Measurements from ENCODE around the gene ITPR3.

DNA sequence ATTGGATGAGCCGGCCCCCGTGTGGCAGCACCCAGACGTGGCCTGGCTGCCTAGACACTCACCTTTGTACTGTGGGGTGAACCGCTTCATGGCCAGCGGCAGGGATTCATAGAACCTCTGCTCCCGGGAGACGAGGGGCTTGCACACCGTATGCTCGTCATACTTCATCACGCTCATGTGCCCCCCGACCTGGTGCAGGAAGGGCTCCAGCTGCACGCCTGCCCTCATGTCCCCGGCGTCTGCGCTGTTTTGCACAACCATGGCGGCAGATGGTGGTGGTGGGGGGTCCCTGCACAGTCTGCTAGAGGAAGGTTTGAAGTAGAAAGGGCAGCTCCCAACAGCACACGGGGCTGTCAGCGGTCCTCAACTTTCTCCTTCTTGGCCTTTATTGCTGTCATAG, 114.1 kb downstream of the ITPR3 start:
- TF ChIP-seq JUND (IDR thresholded peaks at IDR 0.05) = no peak
- no peak for TF ChIP-seq CTCF (IDR thresholded peaks at IDR 0.05 in 2 of 3, conservative IDR thresholded peaks at IDR 0.05 in 1 of 3; ENCODE audit: borderline replicate concordance in 1 of 3, insufficient read depth in 1 of 3, low read depth in 2 of 3, low read length in 2 of 3)
- TF ChIP-seq ATF3 (IDR thresholded peaks at IDR 0.05) = no peak
- TF ChIP-seq POLR2AphosphoS5 (IDR thresholded peaks at IDR 0.05; ENCODE audit: low read depth, low read length) = no peak
- TF ChIP-seq RAD21 (IDR thresholded peaks at IDR 0.05; ENCODE audit: low read depth) = no peak
- no peak for TF ChIP-seq EZH2phosphoT487 (IDR thresholded peaks at IDR 0.05; ENCODE audit: borderline replicate concordance)
- no peak for TF ChIP-seq YY1 (IDR thresholded peaks at IDR 0.05; ENCODE audit: extremely low read depth, insufficient replicate concordance, low read depth, low read length)
- TF ChIP-seq EZH2 (IDR thresholded peaks at IDR 0.05) = no peak
- no peak for TF ChIP-seq POLR2A (IDR thresholded peaks at IDR 0.05; ENCODE audit: borderline replicate concordance, extremely low read depth, insufficient read depth, insufficient read length)
- no peak for TF ChIP-seq CBX3 (IDR thresholded peaks at IDR 0.05; ENCODE audit: low read depth)
- no peak for TF ChIP-seq EGR1 (IDR thresholded peaks at IDR 0.05; ENCODE audit: low read depth)
